HG02870 (cell line): ENCODE measurements around the gene LSAMP.

Experiments used
- ATAC-seq: cut with Tn5 transposase; IDR thresholded peaks from one replicate; pipeline ENCODE4 v1.9.1; 2021; ENCODE audit warnings: mild to moderate bottlenecking, moderate library complexity; ENCODE audit not compliant: unreplicated experiment

Gene LSAMP

DNA sequence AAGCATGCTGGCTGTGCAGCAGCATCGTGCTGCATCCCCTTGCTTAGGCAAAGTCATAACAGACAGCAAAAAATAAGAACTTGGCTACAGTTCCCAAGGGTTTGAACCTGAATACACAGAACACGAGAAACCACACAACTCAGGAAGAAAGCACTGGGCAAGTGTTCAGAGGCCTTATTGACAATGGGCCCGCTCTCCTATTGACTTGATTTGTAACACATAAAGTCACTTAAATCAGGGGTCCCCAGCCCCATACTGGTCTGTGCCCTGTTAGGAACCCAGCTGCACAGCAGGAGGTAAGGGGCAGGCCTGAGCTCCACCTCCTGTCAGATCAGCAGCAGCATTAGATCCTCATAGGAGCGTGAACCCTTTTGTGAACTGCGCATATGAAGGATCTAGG, 145.1 kb downstream of the LSAMP start:
- no peak for ATAC-seq

DNA sequence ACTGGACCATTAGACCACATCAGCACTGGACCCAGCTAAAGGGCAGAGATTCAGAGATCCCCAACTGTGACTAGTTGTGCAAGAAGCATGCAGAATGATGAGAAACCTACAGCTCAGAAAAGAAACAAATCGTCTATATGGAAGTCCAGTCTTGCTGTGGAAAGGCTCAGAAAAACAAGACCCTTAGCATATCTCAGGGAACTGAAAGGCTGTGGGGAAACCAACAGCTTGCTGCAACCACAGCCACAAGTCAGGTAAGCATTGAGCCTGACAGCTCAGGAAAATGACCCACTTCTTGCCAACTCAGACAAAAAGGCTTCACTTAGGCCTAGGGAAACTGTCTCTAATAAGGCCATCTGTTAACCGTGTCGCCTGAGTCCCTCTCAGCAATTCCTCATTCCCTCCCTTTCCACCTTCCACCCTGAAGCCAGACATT, 145.6 kb downstream of the LSAMP start:
- ATAC-seq, result peak; percentile 71

DNA sequence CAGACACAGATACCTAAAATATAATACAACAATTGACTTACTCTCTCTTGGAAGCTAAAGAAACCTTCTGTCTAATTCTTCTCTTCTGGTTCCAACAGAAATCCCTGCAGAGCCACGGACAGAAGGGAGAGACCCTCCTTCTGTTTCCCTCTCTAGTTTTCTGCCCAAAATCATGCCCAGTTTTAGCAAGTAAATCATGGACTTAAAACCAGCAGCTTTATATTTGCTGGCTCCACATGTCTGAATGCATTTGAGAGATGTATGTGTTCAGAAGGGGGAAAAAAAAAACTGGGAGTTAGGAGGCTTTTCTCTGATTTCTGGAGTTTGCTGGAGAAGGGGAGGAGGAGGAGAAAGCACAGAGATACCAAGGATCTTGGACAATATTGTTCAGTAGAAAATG, 147.1 kb downstream of the LSAMP start:
- ATAC-seq, result no peak

DNA sequence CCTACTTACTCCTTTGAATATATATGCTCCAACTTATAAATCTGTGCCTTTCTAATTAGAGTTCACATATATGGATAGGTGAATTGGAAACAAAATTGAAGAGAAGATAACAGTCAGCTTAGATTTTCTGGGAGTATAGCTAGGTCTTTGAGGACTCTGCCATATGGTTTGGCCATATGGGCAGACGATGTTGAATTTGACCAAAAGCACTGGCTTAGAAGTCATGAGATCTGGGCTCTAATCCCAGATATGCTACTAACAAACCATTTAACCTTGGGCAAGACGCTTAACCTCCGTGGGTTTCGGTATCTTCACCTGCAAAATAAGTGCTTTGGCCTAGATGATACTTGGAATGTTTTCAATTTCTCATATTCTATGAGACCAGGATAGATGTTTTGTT, 154.1 kb downstream of the LSAMP start:
- ATAC-seq, result no peak

DNA sequence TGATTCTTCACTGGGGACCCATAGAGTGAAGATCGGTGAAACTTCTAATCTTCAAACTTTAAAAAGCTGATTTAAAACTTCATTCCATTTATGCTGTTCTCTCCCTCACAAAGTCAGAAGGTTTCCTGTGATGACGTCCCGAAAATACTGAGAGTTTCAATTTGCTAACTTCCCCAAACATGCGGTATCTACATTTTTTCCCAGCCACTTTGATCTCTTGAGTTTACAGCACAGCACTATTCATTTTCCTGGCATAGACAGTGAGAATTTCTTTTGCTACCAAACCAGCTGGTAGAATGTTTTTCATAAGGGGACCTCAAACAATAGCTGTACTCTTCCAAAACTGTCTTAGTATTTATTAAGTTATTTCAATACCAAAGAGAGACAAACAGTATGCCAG, 156.8 kb downstream of the LSAMP start:
- peak; percentile 70 for ATAC-seq

DNA sequence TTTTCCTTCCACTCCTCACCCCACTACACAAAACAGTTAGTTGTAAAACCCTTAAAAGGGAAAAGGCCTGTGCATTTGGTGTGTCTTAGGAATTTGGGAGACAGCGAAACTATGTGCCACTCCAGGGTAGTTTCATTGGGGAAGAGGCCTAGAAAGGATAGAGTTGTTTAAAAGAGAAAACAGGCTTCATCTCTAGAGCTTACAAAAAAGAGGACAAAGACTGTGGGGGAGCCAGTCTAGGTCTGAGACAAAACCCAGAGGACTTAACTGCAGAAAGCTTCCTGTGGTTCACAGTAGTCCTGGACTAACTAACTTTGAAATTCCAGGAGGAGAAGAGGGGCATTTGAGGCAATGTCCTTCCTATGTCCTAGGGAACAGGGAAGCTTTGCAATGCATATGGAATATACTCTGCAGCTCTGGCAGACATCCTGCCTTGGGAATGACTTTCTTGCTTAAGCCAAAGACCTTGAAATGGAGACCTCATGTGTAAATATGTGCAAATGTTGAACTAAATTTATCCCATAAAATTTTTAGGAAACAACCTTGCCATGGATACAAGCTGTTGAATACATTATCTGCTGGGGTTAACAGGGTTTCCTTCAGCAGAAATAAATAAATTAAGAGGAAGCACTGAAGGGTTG, 159.4 kb downstream of the LSAMP start:
- ATAC-seq, result no peak

DNA sequence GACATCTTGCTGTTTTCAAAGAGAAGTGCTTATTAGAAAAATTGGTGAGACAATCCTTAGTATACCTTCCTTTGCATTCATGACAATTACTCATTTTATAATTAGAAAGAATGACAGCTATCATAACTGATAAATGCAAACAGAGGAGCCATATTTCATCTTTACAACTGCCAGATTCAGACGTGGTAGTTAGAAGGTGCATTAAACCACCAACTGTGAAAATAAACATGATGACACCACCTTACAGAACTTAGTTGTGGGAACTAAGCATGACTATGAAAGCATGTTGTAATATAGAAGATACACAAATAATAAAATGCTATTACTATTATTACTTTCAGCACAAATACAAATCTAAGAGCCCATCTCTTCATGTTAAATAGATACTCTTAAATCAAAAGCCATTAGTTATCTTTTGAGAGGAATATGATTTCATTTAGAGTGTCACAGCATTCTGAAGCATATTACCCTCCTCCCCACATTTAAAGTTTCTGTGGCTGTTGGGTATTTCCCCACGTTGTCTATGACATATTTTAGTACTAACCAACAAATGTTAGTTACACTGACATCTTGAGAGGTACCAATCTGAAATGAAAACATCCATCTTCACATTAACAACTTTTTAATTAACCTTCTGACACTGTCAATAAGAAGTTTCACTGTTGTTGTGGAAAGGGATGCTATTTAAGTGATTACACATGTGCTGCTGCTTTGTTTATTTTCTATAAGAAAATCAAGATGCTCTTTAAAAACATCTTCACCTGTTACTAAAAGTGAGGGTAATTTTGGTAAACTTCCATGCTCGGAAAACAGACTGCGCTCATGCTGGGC, 163.8 kb downstream of the LSAMP start:
- ATAC-seq, result peak; percentile 94

DNA sequence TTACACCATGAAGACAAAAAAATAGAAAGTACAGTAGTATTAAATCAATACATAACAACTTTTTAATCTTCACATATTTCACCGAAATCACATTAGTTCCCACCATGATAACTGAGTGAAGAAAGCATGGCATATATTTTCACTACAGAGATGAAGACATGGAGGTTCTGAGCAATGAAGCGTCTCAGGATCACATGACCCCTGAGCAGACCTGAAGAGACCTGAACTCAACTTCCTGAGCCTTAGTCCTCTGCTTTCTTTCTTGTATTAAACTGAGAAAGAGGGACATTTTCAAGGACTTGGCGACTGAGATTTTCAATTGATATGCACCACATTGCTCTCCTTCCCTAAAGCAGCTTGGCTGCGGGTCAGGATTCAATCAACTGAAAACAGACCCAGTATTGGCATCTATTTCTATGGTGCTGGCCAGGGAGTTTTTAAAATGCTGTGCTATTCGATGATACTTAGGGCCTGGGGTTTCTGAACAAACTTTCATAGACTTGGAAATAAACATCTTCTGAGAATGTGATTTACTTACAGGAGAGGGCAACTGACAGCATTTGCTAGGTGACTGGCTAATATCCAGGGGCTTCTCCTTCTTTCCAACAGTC, 165.1 kb downstream of the LSAMP start:
- no peak for ATAC-seq

DNA sequence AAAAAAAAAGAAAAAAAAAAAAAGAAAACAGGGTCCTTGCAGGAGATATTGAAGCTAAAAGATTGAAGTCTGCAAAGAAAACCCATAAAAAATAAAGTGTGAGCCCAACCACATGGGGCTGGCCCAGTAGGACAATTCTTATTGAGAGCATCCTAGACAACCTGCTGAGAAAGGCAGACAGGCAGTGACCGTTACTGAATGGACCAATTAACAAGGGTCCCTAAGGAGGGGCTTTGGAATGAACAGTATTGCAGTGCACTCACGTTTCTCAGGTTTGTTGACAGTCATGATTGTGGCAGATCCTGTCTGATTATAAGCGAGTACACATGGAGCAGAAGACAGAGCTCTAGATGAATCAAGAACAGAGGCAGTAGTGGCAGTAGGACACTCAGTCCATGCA, 168.6 kb downstream of the LSAMP start:
- ATAC-seq, result no peak

DNA sequence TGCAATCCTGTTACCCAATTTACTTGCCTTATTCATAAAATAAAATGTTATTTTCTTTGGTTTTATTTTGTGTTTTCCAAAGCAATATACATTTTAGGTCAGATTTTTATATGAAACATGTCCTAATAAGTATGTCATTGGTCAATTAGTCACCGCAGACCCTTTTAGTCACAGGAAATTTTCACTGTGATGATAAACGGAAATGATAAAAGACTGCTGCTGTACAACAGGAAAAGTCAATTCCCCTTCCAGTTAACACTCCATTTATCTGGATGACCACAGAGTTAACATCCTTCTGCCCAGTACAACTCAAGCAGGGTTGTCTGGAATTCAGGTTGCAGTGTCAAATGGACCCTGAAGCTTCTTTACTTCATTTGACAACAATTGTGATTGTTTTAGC, 175.2 kb downstream of the LSAMP start:
- no peak for ATAC-seq

DNA sequence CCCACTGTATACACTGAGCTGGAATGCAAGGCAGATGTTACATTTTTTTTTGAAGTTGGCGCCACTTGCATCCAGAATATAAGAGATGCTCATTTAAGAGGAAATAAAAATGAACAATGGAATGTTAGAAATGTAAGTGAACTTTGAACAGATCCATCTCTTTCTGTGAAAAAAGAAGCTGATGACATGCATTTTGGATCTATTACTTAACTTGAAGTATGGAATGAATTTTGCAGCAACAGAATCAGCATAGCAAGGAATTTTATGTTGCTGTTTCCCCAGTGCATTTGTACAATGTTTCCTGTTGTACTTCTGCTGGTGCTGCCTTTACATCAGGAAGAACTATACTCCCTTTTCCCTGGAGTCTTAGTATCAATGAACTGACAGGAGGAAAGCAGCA, 178.2 kb downstream of the LSAMP start:
- ATAC-seq, result no peak

DNA sequence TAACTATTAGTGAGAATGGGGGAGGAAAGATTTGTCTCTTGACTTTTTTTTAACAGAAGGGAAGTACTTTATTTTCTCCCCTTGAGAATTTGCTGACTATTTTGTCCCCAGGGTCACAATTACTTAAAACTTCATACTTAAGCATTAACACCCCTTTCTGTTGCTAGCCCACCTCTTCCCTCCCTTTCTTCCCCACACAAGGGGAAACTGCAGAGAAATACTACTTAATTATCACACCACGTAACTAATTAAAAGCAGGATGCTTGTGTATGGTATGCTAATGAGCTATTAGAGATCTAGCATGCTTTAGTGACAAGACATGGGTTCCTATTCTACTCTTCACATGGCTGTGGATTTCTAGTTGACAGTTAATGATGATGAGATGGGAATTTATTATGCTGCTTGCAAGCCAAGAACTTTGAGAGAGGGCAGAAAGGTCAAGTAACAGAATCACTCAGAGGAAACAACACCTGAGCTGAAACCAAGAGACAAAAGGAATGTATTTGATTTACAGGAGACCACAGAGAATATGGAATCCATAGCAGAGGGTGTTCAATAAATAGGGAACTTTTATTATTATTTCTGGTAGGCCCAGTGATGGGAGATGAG, 179.2 kb downstream of the LSAMP start:
- ATAC-seq, result no peak

DNA sequence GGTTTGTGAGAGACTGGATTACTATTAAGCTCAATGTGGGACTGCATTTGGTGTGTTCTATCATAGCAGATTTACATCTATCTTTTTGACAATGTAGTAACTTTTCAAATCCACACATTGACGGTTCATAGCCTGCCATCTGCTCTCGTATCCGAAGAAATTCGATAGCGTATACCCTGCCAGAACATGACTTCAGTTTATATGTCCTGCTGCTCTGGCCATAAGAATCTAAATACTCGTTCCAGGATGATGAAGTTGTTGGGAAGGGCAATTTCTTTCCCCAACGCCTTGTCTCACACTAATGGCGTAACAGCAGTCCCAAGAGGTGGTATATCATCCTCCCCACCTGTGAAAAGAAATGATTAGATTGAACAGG, 180.0 kb downstream of the LSAMP start:
- ATAC-seq, result no peak

DNA sequence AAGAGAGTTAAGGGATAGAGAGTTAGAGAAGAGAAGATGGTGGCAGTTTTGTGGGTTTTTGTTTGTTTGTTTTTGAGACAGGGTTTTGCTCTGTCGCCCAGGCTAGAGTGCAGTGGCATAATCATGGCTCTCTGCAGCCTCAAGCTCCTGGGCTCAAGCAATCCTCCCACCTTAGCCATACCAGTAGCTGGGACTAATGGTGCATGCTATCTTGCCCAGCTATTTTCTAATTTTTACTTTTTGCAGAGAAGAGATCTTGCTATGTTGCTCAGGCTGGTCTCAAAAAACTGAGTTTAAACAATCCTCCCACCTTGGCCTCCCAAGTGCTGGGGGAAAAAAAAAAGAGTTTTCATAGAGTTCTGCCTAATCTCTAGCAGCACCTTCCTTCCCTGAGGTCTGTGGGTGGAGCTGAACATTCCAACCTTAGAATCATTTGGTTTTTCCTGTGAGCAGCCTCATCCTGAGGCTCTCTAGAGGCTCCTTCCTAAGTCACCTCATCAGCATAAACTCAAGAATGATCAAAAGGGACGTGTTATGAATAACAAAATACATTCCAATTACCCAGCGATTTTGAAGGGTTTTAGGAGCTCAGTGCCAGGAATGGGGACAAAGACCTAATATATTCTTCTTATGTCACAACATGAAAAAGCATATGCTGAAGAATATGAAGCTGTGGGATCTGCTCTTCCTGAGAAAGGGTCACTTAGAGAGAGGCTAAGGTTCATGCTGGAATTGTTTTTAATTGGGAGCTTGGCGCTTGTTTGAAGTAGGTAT, 180.6 kb downstream of the LSAMP start:
- ATAC-seq, result no peak

DNA sequence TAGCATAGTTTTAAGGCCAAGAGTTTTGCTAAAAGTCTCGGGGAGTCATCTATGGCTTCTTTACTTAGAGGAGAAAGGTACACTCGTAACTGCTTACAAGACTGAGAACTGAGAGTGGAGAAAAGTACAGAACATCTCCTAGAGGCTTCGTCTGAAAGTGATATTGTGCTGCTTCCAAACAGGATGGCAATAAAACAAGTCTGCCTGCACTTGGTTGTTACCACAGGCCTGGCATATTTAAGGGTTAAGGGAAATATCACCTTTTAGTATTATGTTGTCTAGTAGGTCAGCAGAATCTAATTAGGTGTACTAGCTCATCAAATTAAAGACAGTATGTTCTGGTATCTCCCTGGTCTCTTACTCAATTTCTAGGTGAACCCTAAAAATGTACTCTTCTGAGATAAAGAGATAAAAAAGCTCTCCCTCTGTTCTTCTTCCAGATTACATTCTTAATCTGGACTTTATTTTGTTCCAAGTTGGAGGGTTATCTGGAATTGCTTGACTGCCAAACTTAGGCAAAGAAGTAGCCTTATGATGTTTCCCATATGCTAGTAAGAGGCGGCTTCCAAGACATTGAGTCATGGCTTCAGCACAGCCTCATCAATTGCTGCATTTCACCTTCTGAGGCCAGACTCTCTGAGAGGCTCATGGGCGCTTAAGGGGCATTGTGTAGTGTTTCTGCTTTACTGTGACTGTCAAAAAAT, 181.3 kb downstream of the LSAMP start:
- no peak for ATAC-seq

DNA sequence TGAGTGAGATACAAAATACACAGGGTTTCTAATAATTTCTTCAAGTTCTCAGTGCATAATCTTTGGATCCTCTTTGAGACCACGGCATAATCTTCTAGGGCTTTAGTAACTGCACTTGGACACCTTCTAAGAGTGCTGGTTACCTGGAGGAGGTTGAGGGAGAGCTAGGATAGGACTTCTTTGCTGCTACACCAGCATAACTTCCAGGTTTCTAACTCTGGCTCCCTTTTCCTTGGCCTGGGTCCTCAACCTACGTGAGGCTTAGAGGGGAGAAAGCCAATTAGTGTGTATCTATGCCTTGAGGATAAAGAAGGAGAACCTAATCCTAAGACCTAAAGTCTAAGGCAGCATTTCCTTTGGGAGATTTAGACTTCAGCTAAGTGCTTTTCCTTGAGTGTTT, 184.8 kb downstream of the LSAMP start:
- no peak for ATAC-seq

DNA sequence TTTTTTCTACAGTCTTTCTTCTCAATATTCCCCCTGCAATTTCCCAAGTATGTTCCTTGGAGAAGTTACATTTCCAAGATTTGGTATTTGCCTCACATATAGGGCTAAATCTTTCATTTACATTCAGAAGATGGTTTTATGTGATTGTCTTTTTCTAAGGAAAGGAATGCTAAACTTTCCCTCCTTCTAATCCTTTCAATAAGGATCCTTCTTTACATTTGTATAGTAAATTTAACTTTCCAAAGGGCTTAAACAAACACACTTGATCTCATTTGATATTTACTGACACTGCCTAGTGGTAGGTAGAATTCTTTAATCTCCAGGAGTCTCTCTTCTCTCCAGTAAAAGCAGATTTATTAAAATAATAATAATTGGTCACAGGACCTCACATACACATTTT, 185.3 kb downstream of the LSAMP start:
- ATAC-seq, result no peak

DNA sequence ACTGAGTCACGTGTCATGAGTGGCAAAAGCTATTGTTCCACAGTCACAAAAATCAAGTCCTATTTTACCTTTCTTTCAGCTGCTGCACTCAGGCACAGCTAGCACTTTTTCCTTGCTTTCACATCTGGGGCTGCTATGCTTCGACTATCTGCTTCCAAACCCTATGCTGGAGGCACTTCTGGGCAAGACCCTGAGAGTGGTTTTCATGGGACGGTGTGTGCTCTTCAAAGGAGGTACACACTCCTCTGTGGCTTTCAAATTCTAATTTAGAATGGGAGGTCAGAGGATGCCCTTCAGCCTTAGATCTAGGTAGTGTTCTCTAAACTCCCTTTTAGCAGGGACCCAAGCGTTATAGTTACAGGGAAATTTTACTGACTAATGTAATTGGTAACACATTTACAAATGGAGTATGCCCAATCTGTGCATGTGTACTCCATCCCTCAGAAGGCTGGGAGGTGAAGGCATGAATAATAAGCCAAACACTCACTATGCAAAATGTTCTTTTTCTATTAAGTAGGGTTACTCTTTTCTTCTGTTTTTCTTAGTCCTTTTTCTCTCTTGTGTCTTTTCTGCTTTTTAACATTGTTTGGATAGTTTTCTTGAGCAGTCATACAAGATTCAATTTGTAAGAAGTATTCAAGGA, 188.3 kb downstream of the LSAMP start:
- no peak for ATAC-seq

DNA sequence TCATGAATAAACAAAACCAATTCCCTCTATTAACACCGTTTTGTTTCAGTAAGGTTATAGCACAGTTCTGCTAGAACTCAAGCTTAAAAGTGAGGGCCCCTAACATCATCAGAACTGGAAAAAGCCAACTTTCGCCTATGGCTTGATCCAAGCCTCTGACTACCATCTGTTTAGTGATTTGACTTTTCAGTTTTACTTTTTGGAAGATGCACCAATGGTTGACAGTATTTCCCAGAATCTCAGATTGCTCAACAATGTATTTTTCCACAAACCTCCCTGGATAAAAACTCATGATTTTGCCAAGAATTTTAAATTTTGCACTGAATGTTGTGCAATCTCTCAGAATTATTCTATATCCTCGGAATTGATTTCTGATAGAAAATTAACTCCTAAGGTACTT, 190.7 kb downstream of the LSAMP start:
- no peak for ATAC-seq

DNA sequence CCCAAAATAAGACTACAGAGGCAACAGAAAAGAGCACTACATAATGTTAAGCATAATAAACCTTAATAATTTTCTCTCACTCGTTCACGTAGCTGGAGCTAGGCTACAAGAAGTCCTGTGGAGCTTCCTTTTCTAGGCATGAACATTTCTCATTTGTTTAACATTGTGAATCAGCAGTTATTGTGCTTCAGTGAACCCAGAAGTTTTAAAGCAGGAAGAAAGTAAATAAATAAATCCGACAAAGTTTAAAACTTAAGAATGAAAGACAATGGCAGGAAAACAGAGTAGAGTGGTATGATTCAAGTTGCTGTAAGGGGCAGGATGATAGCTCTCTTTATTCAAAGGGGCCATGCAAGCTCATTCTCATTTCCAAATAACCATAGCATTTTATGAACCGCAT, 191.8 kb downstream of the LSAMP start:
- no peak for ATAC-seq
